HEK293T (cell line): ENCODE measurements around the gene PRSS37.

ENCODE experiments used
- BHLHE40 ChIP-seq: fragments of 450-650 bp; IDR thresholded peaks from 2 replicates; pipeline ENCODE4 v1.6.1; 2016; ENCODE audit warnings: mild to moderate bottlenecking, moderate library complexity, borderline replicate concordance
- FOXA1 ChIP-seq: fragments of 450-650 bp; IDR thresholded peaks from 2 replicates; pipeline ENCODE4 v1.6.1; 2016; ENCODE audit warnings: mild to moderate bottlenecking
- FOXK2 ChIP-seq: fragments of 450-650 bp; IDR thresholded peaks from 2 replicates; pipeline ENCODE4 v1.6.1; 2016; ENCODE audit warnings: mild to moderate bottlenecking
- FOXM1 ChIP-seq: fragments of 450-650 bp; IDR thresholded peaks from 2 replicates; pipeline ENCODE4 v1.6.1; 2017; ENCODE audit warnings: mild to moderate bottlenecking, borderline replicate concordance
- HDGF ChIP-seq: fragments of 450-650 bp; IDR thresholded peaks from 2 replicates; pipeline ENCODE4 v1.6.1; 2017; ENCODE audit warnings: antibody characterized with exemption, borderline replicate concordance
- L3MBTL2 ChIP-seq: fragments of 450-650 bp; conservative IDR thresholded peaks from 2 replicates; pipeline ENCODE4 v1.6.1; 2016; ENCODE audit warnings: mild to moderate bottlenecking
- PKNOX1 ChIP-seq: fragments of 450-650 bp; IDR thresholded peaks from 2 replicates; pipeline ENCODE4 v1.6.1; 2016
- SP1 ChIP-seq: fragments of 450-650 bp; IDR thresholded peaks from 2 replicates; pipeline ENCODE4 v1.6.1; 2017
- SUZ12 ChIP-seq: fragments of 450-650 bp; IDR thresholded peaks from 2 replicates; pipeline ENCODE4 v1.6.1; 2016; ENCODE audit warnings: mild to moderate bottlenecking
- TARDBP ChIP-seq: fragments of 450-650 bp; IDR thresholded peaks from 2 replicates; pipeline ENCODE4 v1.6.1; 2016

- TF ChIP-seq SUZ12 (no peak), TARDBP (no peak), FOXK2 (no peak), FOXM1 (no peak), FOXA1 (no peak), SP1 (no peak), PKNOX1 (no peak), L3MBTL2 (no peak), BHLHE40 (no peak), HDGF (no peak)
These were observed at the start of gene PRSS37 for GRCh38 chr7:141841385-141841784.
